AG04450 (cell line): ENCODE data around the gene GCN1. TPM values are rescaled to one million over a fixed set of nuclear protein-coding genes. Genes with fewer than 3 reads are reported as not detected.

Experiments used
- CTCF ChIA-PET: fragments of 300-600, 350-600 bp; formaldehyde crosslinking; extraction: SDS; loops from one replicate; lab custom pipeline; 2022; ENCODE audit warnings: antibody characterized with exemption, inconsistent platforms; lab: Charles Lee
- POLR2A ChIA-PET: fragments of 350-600 bp; formaldehyde crosslinking; extraction: SDS; loops from one replicate; lab custom pipeline; 2021; ENCODE audit warnings: antibody characterized with exemption, inconsistent platforms; lab: Yijun Ruan, JAX
- DNase-seq: peaks from one replicate; pipeline ENCODE4 v3.0.0-alpha.2; 2011; ENCODE audit warnings: low read depth, low spot score
- H3K27ac ChIP-seq: one replicate; pipeline ENCODE4 v1.5.1; 2012; ENCODE audit warnings: low read depth, low read length, control low read depth
- H3K27me3 ChIP-seq: one replicate; pipeline ENCODE4 v1.6.0; 2012; ENCODE audit warnings: low read length; ENCODE audit not compliant: control insufficient read depth, insufficient read depth
- H3K4me3 ChIP-seq: 2 replicates; pipeline ENCODE4 v1.5.1; 2011; ENCODE audit warnings: mild to moderate bottlenecking, low read depth, low read length, control low read depth
- H3K9me3 ChIP-seq: 2 replicates; pipeline ENCODE4 v1.5.1; 2012; ENCODE audit warnings: low read length; ENCODE audit not compliant: control insufficient read depth, insufficient read depth
- CTCF ChIP-seq: IDR thresholded peaks from 2 replicates; pipeline ENCODE4 v1.5.1; 2011; ENCODE audit warnings: low read depth, low read length, control low read depth, inconsistent platforms
- polyA plus RNA-seq: library from polyadenylated mRNA; depleted of rRNA; stranded (reverse); fragments of >200 nt; gene quantifications from 2 replicates; pipeline ENCODE4 v1.2.3, GENCODE V29; 2011

The GCN1 gene
- polyA plus RNA-seq, 1 experiment: 44.5 TPM

DNA sequence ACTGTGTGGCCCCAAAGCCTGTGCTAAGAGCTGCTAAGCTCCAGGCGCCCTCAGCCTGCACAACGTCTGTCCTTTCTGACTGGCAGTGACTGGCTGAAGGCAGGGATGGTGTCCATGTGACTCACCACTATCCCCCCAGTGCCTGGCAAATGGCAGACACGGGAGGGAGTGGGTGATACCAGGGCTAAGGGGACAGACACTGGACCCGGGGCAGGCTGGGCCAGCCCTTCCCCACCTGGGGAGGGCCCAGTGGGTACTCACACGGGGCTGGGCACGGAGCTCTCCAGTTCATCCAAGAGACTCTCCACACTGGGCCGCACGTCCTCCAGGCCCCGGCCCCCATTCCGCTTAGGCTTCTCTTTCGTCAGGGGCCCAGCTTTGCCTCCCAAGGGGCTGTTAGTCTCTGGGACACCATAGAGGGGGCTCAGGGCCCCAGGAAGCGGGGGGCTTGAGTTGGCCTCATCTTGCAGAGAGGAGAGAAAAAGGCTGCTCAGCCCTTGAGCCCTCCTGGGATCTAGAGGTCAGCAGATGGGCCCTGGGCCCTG, 27.8 kb upstream of the GCN1 start:
- Histone ChIP-seq H3K27ac (no peak overlapping the region), H3K9me3 (no peaks in the 10 kb centered on the region), H3K27me3 (no peaks in the 10 kb centered on the region), H3K4me3 (no peak overlapping the region)
- no peak for TF ChIP-seq CTCF
- POLR2A ChIA-PET: interaction anchor here (1.0 kb wide), 1 partner anchor 69 kb away, joined by 4 read pairs; the partner anchor contains the start of gene RNU4-2
- no peak for DNase-seq
- CTCF ChIA-PET: interaction anchor here (1.6 to 15.6 kb wide), 2 partner anchors 21 to 43 kb away, joined by 11 to 685 read pairs; partner anchors contain the start of genes PXN and RPLP0

GRCh38 chr12:120221576-120221900, 27.0 kb upstream of the GCN1 start:
- Histone ChIP-seq H3K9me3 (no peaks in the 10 kb centered on the region), H3K4me3 (no peak overlapping the region), H3K27me3 (no peaks in the 10 kb centered on the region), H3K27ac (no peak overlapping the region)
- ChIA-PET POLR2A (interaction anchor here (4.4 kb wide), 1 partner anchor 20 kb away, joined by 29 read pairs; the partner anchor contains the start of gene RPLP0), CTCF (interaction anchor here (1.6 to 15.6 kb wide), 2 partner anchors 20 to 43 kb away, joined by 11 to 685 read pairs; partner anchors contain the start of genes PXN and RPLP0)
- TF ChIP-seq CTCF: no peak
- no peak for DNase-seq

DNA sequence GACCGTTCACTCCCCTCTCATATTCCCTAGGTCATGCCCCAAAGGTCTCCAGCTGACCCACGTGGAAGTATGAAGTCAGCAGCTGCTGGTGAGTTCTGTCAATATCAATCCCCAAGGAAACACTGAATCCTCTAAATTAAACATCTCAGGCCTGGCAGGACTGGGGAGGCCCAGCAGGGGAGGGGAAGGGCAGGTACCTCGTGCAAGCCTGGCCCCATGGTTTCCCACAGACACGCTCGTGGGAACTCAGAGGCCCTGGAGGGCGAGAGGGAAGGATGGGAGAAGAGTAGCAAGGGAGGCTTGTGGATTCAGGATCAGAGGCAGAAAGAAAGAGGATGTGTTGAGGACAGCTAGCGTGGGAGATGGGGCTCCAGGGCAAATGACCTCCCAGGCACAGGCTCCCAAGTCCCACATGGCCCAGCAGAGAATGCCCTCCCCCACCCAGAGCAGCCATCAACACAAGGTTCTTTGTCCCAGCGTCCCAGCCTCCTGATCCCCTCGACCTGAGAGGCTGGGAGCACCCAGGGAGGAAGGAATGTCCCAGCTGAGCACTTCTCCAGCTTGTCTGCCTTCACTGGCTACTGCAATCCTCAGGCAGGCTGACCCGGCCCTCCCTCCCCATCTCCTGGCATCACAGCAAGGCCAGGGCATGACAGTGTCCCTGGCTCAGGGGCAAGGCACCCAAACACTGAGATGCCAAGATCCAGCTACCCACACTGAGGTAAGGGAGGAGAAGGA, 26.5 kb upstream of the GCN1 start:
- TF ChIP-seq CTCF: no peak
- ChIA-PET CTCF (interaction anchor here (0.7 to 15.6 kb wide), 4 partner anchors 12 to 44 kb away, joined by 3 to 685 read pairs (median 11); partner anchors contain the start of genes PXN and RPLP0), POLR2A (interaction anchor here (1.0 to 4.4 kb wide), 2 partner anchors 20 to 72 kb away, joined by 3 to 29 read pairs; partner anchors contain the start of genes RNU4-1 and RPLP0)
- no peak overlapping the region for H3K27ac ChIP-seq
- no peaks in the 10 kb centered on the region for H3K27me3 ChIP-seq
- no peak overlapping the region for H3K4me3 ChIP-seq
- DNase-seq: no peak
- H3K9me3 ChIP-seq: no peaks in the 10 kb centered on the region

- DNase-seq: no peak
- no peak overlapping the region for H3K4me3 ChIP-seq
- POLR2A ChIA-PET: interaction anchor here (1.8 to 4.4 kb wide), 2 partner anchors 18 to 73 kb away, joined by 7 to 29 read pairs; partner anchors contain the start of genes RNU4-2 and RPLP0
- H3K27ac ChIP-seq: no peak overlapping the region
- H3K27me3 ChIP-seq: no peaks in the 10 kb centered on the region
- no peaks in the 10 kb centered on the region for H3K9me3 ChIP-seq
- CTCF ChIA-PET: interaction anchor here (1.2 to 15.6 kb wide), 4 partner anchors 9 to 46 kb away, joined by 3 to 685 read pairs (median 13); partner anchors contain the start of genes PXN and RPLP0
- TF ChIP-seq CTCF: no peak
Measured at GRCh38 chr12:120218680-120219606, 24.4 kb upstream of the GCN1 start.
